Ishikawa (cell line): ENCODE measurements around the gene SLC1A2.

Source experiments
- CEBPB ChIP-seq: IDR thresholded peaks from 2 replicates; pipeline ENCODE4 v1.6.1; 2012
- CREB1 ChIP-seq: IDR thresholded peaks from 2 replicates; pipeline ENCODE4 v1.6.1; 2012; ENCODE audit warnings: low read depth
- EGR1 ChIP-seq: IDR thresholded peaks from 2 replicates; pipeline ENCODE4 v1.6.1; 2012
- EP300 ChIP-seq: IDR thresholded peaks from 2 replicates; pipeline ENCODE4 v1.6.1; 2012; ENCODE audit warnings: borderline replicate concordance
- FOXM1 ChIP-seq: IDR thresholded peaks from 2 replicates; pipeline ENCODE4 v1.6.1; 2012; ENCODE audit warnings: low read depth, borderline replicate concordance
- MAX ChIP-seq: IDR thresholded peaks from 2 replicates; pipeline ENCODE4 v1.6.1; 2012
- NFIC ChIP-seq: IDR thresholded peaks from 2 replicates; pipeline ENCODE4 v1.6.1; 2012
- RAD21 ChIP-seq: IDR thresholded peaks from 2 replicates; pipeline ENCODE4 v1.6.1; 2012; ENCODE audit warnings: low read depth
- REST ChIP-seq: IDR thresholded peaks from 2 replicates; pipeline ENCODE4 v1.6.1; 2012; ENCODE audit warnings: low read depth, mild to moderate bottlenecking
- TAF1 ChIP-seq: IDR thresholded peaks from 2 replicates; pipeline ENCODE4 v1.6.1; 2012; ENCODE audit warnings: low read depth, mild to moderate bottlenecking
- TCF12 ChIP-seq: IDR thresholded peaks from 2 replicates; pipeline ENCODE4 v1.6.1; 2012; ENCODE audit warnings: low read depth
- TEAD4 ChIP-seq: IDR thresholded peaks from 2 replicates; pipeline ENCODE4 v1.6.1; 2012
- USF1 ChIP-seq: IDR thresholded peaks from 2 replicates; pipeline ENCODE4 v1.6.1; 2012
- YY1 ChIP-seq: IDR thresholded peaks from 2 replicates; pipeline ENCODE4 v1.6.1; 2012; ENCODE audit warnings: low read depth
- ZBTB7A ChIP-seq: IDR thresholded peaks from 2 replicates; pipeline ENCODE4 v1.6.1; 2012; ENCODE audit warnings: low read depth

SLC1A2 gene

GRCh38 chr11:35216962-35217678, 202.2 kb downstream of the SLC1A2 start:
- no peak for TF ChIP-seq EP300
- TF ChIP-seq CREB1: no peak
- no peak for TF ChIP-seq FOXM1
- no peak for TF ChIP-seq TAF1
- TF ChIP-seq YY1: no peak
- TF ChIP-seq USF1: no peak
- TF ChIP-seq ZBTB7A: no peak
- TF ChIP-seq CEBPB: no peak
- no peak for TF ChIP-seq TEAD4
- TF ChIP-seq TCF12: no peak
- TF ChIP-seq MAX: no peak
- no peak for TF ChIP-seq RAD21
- TF ChIP-seq NFIC: no peak

- no peak for TF ChIP-seq USF1
- TF ChIP-seq FOXM1: no peak
- TF ChIP-seq TEAD4: no peak
- no peak for TF ChIP-seq EP300
- TF ChIP-seq YY1: no peak
- TF ChIP-seq TAF1: no peak
- TF ChIP-seq ZBTB7A: no peak
- TF ChIP-seq TCF12: no peak
- no peak for TF ChIP-seq MAX
- TF ChIP-seq RAD21: no peak
- no peak for TF ChIP-seq EGR1
- TF ChIP-seq NFIC: no peak
- no peak for TF ChIP-seq CREB1
Measured at GRCh38 chr11:35215945-35216344, 203.4 kb downstream of the SLC1A2 start.

- TF ChIP-seq TAF1 (no peak), ZBTB7A (no peak), CEBPB (no peak), TCF12 (peak; percentile 40; the same call in 1 of the 2 replicates), TEAD4 (peak; percentile 75), MAX (no peak; the same call in 1 of the 2 replicates), EGR1 (no peak), YY1 (no peak), RAD21 (no peak), CREB1 (no peak), NFIC (0 out of 2 replicates have a peak, but pooled peaks have one; percentile 8), USF1 (no peak), EP300 (peak; percentile 58; the same call in 1 of the 2 replicates), FOXM1 (peak; percentile 59; the same call in 1 of the 2 replicates), REST (no peak)
Measured at GRCh38 chr11:35214792-35215193, 204.6 kb downstream of the SLC1A2 start.

GRCh38 chr11:35214226-35214770, 205.1 kb downstream of the SLC1A2 start:
- TF ChIP-seq TAF1 (no peak), TCF12 (no peak), EGR1 (no peak), REST (no peak), YY1 (no peak), FOXM1 (no peak), ZBTB7A (no peak), NFIC (no peak), CEBPB (no peak)

GRCh38 chr11:35211952-35212351, 207.4 kb downstream of the SLC1A2 start:
- TF ChIP-seq YY1: no peak
- no peak for TF ChIP-seq CEBPB
- TF ChIP-seq USF1: no peak
